A549 treated with AZD9567 at 1 μM for 4 hours (cell line): Measurements from ENCODE around the gene ENGASE. TPM values are rescaled to one million over a fixed set of nuclear protein-coding genes. Genes with fewer than 3 reads are reported as not detected.

ENCODE experiments used
- total RNA-seq: library from RNA; stranded (reverse); fragments of 200-300 nt; extraction: Qiagen RNA extraction; gene quantifications from 5 replicates; pipeline ENCODE4 v1.2.3, GENCODE V29; 2022; ENCODE audit not compliant: insufficient read depth

Gene ENGASE, protein sequence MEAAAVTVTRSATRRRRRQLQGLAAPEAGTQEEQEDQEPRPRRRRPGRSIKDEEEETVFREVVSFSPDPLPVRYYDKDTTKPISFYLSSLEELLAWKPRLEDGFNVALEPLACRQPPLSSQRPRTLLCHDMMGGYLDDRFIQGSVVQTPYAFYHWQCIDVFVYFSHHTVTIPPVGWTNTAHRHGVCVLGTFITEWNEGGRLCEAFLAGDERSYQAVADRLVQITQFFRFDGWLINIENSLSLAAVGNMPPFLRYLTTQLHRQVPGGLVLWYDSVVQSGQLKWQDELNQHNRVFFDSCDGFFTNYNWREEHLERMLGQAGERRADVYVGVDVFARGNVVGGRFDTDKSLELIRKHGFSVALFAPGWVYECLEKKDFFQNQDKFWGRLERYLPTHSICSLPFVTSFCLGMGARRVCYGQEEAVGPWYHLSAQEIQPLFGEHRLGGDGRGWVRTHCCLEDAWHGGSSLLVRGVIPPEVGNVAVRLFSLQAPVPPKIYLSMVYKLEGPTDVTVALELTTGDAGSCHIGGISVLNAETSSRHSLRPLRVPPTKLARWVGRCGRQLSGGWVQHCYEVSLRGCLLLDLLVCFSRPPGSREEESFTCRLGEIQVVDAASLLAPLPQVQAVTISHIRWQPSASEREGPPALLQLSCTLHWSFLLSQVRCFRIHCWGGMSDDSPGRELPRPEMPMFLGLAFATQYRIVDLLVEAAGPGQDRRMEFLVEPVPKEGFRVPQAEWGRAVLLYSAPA
- total RNA-seq, result 7.6 to 24.0 TPM (median 21.6 TPM) in 5 replicates

DNA sequence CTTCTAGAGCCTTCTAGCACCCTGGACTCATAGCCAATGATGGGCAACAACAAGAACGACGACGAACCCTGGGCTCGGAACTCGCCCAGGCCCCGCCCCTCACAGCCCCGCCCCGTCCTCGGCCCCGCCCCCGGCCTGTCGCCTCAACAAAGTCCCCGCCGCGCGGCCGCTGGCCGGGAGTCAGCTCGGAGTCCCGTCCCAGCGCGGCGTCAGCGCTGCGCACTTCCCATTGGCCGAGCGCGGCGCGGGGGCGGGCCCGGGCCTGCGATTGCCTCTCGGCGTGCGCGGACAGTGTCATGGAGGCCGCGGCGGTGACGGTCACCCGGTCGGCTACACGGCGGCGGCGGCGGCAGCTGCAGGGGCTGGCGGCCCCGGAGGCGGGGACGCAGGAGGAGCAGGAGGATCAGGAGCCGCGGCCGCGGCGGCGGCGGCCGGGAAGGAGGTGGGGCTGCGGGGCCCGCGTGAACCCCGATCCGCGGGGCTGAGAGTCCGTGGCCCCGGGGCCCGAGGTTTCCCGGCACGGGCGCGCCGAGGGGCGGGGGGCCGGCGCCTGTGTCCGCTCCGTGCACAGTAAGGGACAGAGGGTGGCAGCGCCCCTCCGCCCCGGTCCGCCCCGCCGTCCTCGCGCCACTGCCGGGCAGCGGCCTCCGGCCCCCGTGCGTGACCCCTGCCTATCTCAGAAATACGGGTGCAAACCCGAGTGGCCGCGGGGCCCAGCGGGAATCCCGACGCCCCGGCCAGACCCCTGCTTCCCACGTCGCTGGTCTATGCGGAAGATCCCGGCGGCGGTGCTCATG is at the start of gene ENGASE:
Gene ENGASE, plus strand, starts transcription at position 176 of the 797 bp plus-strand sequence. Its CDS starts 121 bp downstream, at position 297.

Other genes with a start within 250 kb of the ENGASE start
- gene USP36, start 234.0 kb upstream of the ENGASE start, total RNA-seq, result 58.9 to 69.7 TPM (median 67.6 TPM) in 5 replicates
- gene CEP295NL, start 171.6 kb upstream of the ENGASE start, total RNA-seq, result 0.20 to 0.53 TPM (median 0.38 TPM) in 4 of 5 replicates, not detected in the other
- 187 to 223 TPM (median 207 TPM) in 5 replicates for gene TIMP2, start 149.4 kb upstream of the ENGASE start, total RNA-seq
- 65.0 to 82.5 TPM (median 70.4 TPM) in 5 replicates for gene LGALS3BP, start 94.9 kb upstream of the ENGASE start, total RNA-seq
- 75.1 to 86.0 TPM (median 79.6 TPM) in 5 replicates for gene CANT1, start 65.1 kb upstream of the ENGASE start, total RNA-seq
- 35.2 to 45.2 TPM (median 41.2 TPM) in 5 replicates for gene C1QTNF1, start 50.7 kb upstream of the ENGASE start, total RNA-seq